Left ventricle myocardium superior (tissue), 1 donor: ENCODE data around the gene GSG1L. TPM values are rescaled to one million over a fixed set of nuclear protein-coding genes. Genes with fewer than 3 reads are reported as not detected.

Source experiments
- ATAC-seq: fragments of 200-7000 bp; cut with Tn5 transposase; one replicate; pipeline ENCODE4 v1.9.1; 2020; ENCODE audit warnings: mild to moderate bottlenecking, moderate library complexity
- DNase-seq: peaks from one replicate; pipeline ENCODE4 v3.0.0-alpha.2; 2020
- intact Hi-C: fragments of 100-400 bp; cut with micrococcal nuclease; formaldehyde crosslinking; loops from one replicate; pipeline ENCODE4 v1.11.0; 2022
- total RNA-seq: library from RNA; stranded (reverse); fragmentation: NEBNext Ultra II Directional; extraction: Animal tissue kit (Norgen Biotek cat#: 25700); gene quantifications from one replicate; pipeline ENCODE4 v1.2.1, GENCODE V29; 2021
- donor health status: DM: no; HTN: yes; CAD: no; lungs with severe emphysema.

GSG1L gene
- total RNA-seq, 1 donor from 2014 or later, result 1.9 TPM

- intact Hi-C loops, result no loop called here
- no peak for ATAC-seq
- DNase-seq, result no peak
These were observed 288.7 kb downstream of the GSG1L start for GRCh38 chr16:27774779-27775178.

GRCh38 chr16:27773344-27773743 is 290.2 kb downstream of the GSG1L start:
- intact Hi-C loops, result no loop called here
- DNase-seq, result no peak
- no peak for ATAC-seq

GRCh38 chr16:27772093-27772825 is 291.3 kb downstream of the GSG1L start:
- no peak for DNase-seq
- intact Hi-C loops, result no loop called here

GRCh38 chr16:27771201-27771910 is 292.2 kb downstream of the GSG1L start:
- ATAC-seq (no peak), DNase-seq (no peak)
- intact Hi-C loops, result no loop called here

More at GRCh38 chr16:27772093-27772825, 291.3 kb downstream of the GSG1L start:
- no peak for ATAC-seq

- DNase-seq (peak; percentile 8), ATAC-seq (no peak)
- intact Hi-C loops, result no loop called here
These were observed 293.0 kb downstream of the GSG1L start for GRCh38 chr16:27770271-27771196.

GRCh38 chr16:27769561-27770255 is 293.8 kb downstream of the GSG1L start:
- intact Hi-C loops, result no loop called here
- no peak for ATAC-seq
- peak; percentile 20 for DNase-seq

- intact Hi-C loops, result no loop called here
- ATAC-seq (no peak), DNase-seq (peak; percentile 2)
These were observed 294.8 kb downstream of the GSG1L start for GRCh38 chr16:27768651-27769272.

GRCh38 chr16:27767971-27768591 is 295.4 kb downstream of the GSG1L start:
- ATAC-seq (no peak), DNase-seq (no peak)
- intact Hi-C loops, result no loop called here

GRCh38 chr16:27767081-27767480 is 296.4 kb downstream of the GSG1L start:
- DNase-seq (peak; percentile 3), ATAC-seq (no peak)
- intact Hi-C loops, result no loop called here

GRCh38 chr16:27766236-27766925 is 297.1 kb downstream of the GSG1L start:
- intact Hi-C loops, result no loop called here
- ATAC-seq (no peak), DNase-seq (no peak)

GRCh38 chr16:27764869-27765675 is 298.4 kb downstream of the GSG1L start:
- intact Hi-C loops, result no loop called here
- DNase-seq (no peak), ATAC-seq (no peak)

GRCh38 chr16:27764427-27764826 is 299.1 kb downstream of the GSG1L start:
- ATAC-seq, result no peak
- no peak for DNase-seq
- intact Hi-C loops, result no loop called here

- DNase-seq (no peak), ATAC-seq (peak; percentile 35)
- intact Hi-C loops, result no loop called here
These were observed 301.1 kb downstream of the GSG1L start for GRCh38 chr16:27762441-27762840.

GRCh38 chr16:27761816-27762215 is 301.7 kb downstream of the GSG1L start:
- intact Hi-C loops, result no loop called here
- ATAC-seq (no peak), DNase-seq (no peak)

GRCh38 chr16:27760789-27761176 is 302.7 kb downstream of the GSG1L start:
- no peak for ATAC-seq
- DNase-seq, result no peak
- intact Hi-C loops, result no loop called here

GRCh38 chr16:27759967-27760788 is 303.3 kb downstream of the GSG1L start:
- ATAC-seq (no peak), DNase-seq (no peak)
- intact Hi-C loops, result no loop called here
